Ectodermal cell (in vitro differentiated cells): Measurements from ENCODE around the gene NEDD4L.
A peak's percentile ranks its signal among the peaks of the same experiment; 100 is the strongest.

Source experiments
- H3K27ac ChIP-seq: 2 replicates; pipeline ENCODE4 v1.7.0; 2013; ENCODE audit warnings: mild to moderate bottlenecking, low read depth, low read length; ENCODE audit not compliant: insufficient read depth, poor library complexity, severe bottlenecking
- H3K27me3 ChIP-seq: 2 replicates; pipeline ENCODE4 v1.7.0; 2013; ENCODE audit warnings: mild to moderate bottlenecking, low read length; ENCODE audit not compliant: insufficient read depth, control insufficient read depth, poor library complexity, severe bottlenecking
- H3K36me3 ChIP-seq: one replicate; pipeline ENCODE4 v1.7.0; 2013; ENCODE audit warnings: low read length; ENCODE audit not compliant: control insufficient read depth, insufficient read depth
- H3K4me1 ChIP-seq: one replicate; pipeline ENCODE4 v1.7.0; 2013; ENCODE audit warnings: low read length; ENCODE audit not compliant: control insufficient read depth, insufficient read depth
- H3K4me3 ChIP-seq: 2 replicates; pipeline ENCODE4 v1.7.0; 2013; ENCODE audit warnings: low read depth, low read length, control low read depth; ENCODE audit not compliant: insufficient read depth
- H3K9me3 ChIP-seq: 2 replicates; pipeline ENCODE4 v1.7.0; 2013; ENCODE audit warnings: mild to moderate bottlenecking, low read length, moderate library complexity; ENCODE audit not compliant: control insufficient read depth
- WGBS, 2 experiments: methylation state at CpG; one replicate each; pipeline ENCODE4 v1.1.7; 2013; ENCODE audit warnings: missing lambda C conversion rate in 2 of 2; 5-methylcytosine and 5-hydroxymethylcytosine counted together

NEDD4L gene

DNA sequence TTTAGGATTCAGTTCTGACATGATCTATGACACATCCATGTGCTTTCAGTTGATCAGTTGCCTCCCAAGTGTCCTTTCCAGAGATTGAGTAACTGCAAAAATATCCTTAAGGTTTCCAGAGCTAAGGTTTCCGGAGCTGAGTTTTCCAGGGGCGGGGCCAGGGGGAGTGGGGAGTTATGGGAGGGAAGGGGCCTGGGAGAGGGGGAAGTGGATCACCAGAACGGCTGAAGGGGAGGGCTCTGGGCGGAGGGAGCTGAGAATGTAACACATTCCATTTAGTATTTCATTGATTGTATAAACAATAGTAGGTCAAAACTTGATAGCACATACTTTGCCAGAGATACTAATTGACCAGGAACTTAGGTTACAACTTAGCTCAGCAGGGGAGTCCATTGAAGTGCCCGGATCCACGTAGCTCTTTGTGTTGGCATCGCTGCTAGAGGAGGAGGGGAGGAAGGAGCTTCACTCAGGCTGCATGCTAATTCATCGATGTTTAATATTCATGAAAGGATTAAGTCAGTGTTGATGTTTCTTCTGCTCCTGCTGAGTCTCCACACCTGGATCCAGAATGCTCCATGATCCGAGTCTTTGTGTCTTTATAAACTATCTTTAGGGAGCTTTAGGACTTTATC is 295.1 kb downstream of the NEDD4L start:
- H3K36me3 ChIP-seq = no peaks in the 10 kb centered on the region
- H3K27me3 ChIP-seq = no peaks in the 10 kb centered on the region
- H3K27ac ChIP-seq = no peak overlapping the region
- 12 to 15% methylated on average over 7 to 9 of the region's 9 CpGs for WGBS, 2 experiments
- no peaks in the 10 kb centered on the region for H3K9me3 ChIP-seq
- peaks cover 35% of the 10 kb centered on the region for H3K4me1 ChIP-seq
- H3K4me3 ChIP-seq = no peak overlapping the region

DNA sequence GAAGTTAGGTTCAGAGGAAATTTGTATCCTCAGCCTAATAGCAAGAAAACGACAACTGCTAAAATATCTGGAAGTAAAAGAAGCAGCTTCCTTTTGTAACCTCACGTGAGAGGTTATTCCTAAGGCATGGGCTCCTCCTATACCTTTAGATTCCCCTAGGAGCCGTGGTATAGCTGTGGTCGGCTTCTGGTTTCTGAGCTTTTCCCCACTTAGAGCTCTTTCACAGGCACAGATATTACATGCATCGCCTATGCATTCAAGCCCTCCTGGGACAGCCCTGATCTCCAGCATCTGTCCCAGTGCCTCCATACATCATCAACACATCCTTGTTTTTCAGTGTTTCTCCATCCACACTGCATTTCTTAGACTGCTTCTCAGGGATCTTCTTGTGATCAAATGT is 295.9 kb downstream of the NEDD4L start:
- 86 to 87% methylated on average over 5 of the region's 5 CpGs for WGBS, 2 experiments
- Histone ChIP-seq H3K4me1 (peaks cover 41% of the 10 kb centered on the region), H3K27ac (no peak overlapping the region), H3K36me3 (no peaks in the 10 kb centered on the region), H3K27me3 (no peaks in the 10 kb centered on the region), H3K4me3 (no peak overlapping the region), H3K9me3 (no peaks in the 10 kb centered on the region)

DNA sequence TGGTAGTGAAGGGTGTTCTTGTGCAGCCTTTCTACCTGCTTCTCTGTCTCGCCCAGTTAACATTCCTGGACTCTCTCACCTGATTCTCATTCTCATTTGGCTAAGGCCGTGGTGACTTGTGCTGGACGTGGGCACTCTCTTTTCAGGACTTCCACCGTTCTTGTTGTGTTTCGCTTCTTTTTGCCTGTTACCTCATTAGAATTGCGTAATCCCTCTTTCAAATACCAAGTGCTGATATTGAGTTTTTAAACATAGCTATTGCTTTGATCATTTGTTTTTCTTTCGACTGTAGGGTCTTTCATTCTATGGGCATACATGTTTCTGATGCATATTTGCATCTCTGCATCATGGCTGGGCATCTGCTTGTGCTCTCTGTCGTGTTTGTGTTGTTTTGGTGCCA is 297.9 kb downstream of the NEDD4L start:
- peaks cover 36% of the 10 kb centered on the region for H3K4me1 ChIP-seq
- WGBS, 2 experiments = 89 to 93% methylated on average over 8 of the region's 8 CpGs
- no peaks in the 10 kb centered on the region for H3K36me3 ChIP-seq
- no peak overlapping the region for H3K4me3 ChIP-seq
- no peak overlapping the region for H3K27ac ChIP-seq
- no peaks in the 10 kb centered on the region for H3K27me3 ChIP-seq
- H3K9me3 ChIP-seq = no peaks in the 10 kb centered on the region

DNA sequence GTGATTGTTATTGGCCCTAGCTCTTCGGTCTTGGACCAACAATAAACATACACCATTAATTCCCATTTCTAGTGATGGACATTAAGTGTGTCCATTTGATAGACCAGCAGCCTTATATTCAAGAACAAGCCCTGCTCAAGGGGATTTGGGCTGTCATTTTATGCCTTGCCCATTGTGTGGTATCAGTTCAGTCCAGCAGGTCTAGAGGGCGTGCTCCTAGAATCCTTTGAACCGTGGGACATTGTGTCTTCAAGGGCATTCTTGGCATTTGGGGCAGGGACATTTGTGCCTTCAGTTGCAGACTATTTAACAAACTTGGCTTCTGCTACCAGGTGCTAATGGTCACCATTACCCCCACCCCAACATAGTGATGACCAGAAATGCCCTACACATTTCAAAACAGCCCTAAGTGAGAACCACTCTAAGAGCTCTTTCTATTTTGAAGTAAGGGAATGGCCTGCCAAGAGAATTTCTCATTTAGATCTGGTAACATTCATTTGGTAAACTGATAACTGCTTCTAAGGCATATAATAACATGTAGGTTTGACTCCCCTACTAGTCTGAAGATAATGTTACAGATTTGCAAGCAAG is 300.1 kb downstream of the NEDD4L start:
- Histone ChIP-seq H3K27me3 (no peaks in the 10 kb centered on the region), H3K27ac (peak overlapping the region; percentile 51), H3K4me1 (peaks cover 21% of the 10 kb centered on the region), H3K9me3 (no peaks in the 10 kb centered on the region), H3K4me3 (no peak overlapping the region), H3K36me3 (no peaks in the 10 kb centered on the region)
- WGBS, 2 experiments = 85 to 100% methylated on average over 2 to 3 of the region's 3 CpGs

DNA sequence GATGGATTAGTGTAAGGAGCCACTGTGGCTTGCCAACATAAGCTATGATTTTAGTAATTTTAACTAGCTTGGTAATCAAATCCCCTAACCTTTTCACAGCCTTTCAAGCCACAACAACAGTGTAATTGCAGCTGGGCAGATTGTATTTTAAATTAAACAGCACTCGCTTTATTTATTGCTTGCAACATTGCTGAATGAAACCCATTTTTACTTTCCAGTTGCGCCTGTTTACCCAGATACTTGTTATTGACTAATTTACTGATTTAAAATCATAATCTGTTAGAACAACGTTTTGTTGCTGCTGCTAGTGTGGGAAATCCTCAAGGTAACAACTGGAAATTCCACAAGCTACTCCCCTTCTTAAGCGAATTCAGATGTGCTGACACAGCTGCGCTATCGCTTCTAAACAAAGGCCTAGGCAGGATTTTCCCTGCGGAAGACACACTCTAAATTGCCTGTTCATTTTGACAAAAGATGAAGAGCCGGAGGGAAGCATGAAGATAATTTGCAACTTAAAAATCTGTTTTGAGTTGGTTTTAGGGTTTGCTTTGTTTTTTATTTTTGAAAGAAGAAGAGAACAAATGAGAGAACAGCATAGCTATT is 300.9 kb downstream of the NEDD4L start:
- no peak overlapping the region for H3K27ac ChIP-seq

DNA sequence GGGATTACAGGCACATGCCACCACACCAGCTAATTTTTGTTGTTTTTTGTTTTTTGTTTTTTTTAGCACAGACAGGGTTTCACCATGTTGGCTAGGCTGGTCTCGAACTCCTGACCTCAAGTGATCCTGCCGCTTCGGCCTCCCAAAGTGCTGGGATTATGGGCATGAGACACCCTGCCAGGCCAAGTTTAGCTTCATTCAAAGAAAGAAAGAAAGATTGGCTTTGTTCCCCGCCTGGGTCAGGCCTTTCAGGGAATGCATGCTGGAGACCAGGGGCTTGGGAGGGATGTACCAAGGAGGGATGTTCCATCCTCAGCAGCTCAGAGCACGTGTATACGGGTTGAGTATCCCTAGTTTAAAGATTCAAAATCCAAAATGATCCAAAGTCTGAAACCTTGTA is 301.8 kb downstream of the NEDD4L start:
- Histone ChIP-seq H3K27me3 (no peaks in the 10 kb centered on the region), H3K9me3 (no peaks in the 10 kb centered on the region), H3K27ac (no peak overlapping the region), H3K36me3 (no peaks in the 10 kb centered on the region), H3K4me1 (peaks cover 21% of the 10 kb centered on the region), H3K4me3 (no peak overlapping the region)
- 56 to 62% methylated on average over 6 of the region's 6 CpGs for WGBS, 2 experiments

More for the DNA sequence above, 300.9 kb downstream of the NEDD4L start:
- no peak overlapping the region for H3K4me3 ChIP-seq
- WGBS, 2 experiments = 39 to 45% methylated on average over 8 of the region's 8 CpGs
- no peaks in the 10 kb centered on the region for H3K27me3 ChIP-seq
- peaks cover 21% of the 10 kb centered on the region for H3K4me1 ChIP-seq
- no peaks in the 10 kb centered on the region for H3K9me3 ChIP-seq
- no peaks in the 10 kb centered on the region for H3K36me3 ChIP-seq

DNA sequence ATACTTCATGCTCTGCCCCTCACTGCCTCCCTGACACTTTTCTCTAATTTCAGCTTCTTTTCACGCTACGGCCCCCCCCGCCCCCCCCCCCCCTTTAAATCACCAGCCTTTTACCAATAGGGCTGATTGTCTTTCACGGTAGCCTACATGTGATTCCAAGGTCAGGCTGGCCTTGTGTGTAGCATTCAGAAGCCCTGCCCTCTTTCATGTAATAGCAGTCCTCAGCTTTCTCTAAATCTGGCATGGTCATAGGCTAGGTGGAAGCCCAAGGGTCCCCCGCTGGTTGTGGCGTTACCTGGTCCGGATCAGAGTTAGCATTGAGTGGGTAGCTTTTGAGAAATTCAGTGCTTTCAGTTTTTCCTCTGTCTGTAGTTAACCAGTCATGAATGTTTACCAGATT is 303.1 kb downstream of the NEDD4L start:
- Histone ChIP-seq H3K4me1 (peaks cover 17% of the 10 kb centered on the region), H3K27ac (no peak overlapping the region), H3K36me3 (no peaks in the 10 kb centered on the region), H3K27me3 (no peaks in the 10 kb centered on the region), H3K9me3 (no peaks in the 10 kb centered on the region), H3K4me3 (no peak overlapping the region)
- 87 to 91% methylated on average over 4 of the region's 7 CpGs for WGBS, 2 experiments

DNA sequence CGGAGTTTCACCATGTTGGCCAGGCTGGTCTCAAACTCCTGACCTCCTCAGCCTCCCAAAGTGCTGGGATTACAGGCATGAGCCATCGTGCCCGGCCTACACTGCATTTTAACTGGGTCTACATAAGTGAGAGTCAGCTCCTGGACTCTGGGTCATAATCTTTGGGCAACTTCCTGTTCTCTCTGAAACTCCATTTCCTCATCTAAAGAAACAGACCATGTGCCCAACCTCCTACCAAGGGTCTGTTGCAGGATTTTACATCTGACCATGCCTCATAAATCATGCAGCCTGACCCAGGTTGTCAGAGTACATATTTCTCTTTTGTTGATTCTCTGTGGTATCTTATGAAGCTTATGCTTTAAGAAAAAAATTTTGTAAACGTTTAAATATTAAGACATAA is 304.5 kb downstream of the NEDD4L start:
- H3K27ac ChIP-seq = no peak overlapping the region
- 85 to 94% methylated on average over 4 of the region's 4 CpGs for WGBS, 2 experiments

DNA sequence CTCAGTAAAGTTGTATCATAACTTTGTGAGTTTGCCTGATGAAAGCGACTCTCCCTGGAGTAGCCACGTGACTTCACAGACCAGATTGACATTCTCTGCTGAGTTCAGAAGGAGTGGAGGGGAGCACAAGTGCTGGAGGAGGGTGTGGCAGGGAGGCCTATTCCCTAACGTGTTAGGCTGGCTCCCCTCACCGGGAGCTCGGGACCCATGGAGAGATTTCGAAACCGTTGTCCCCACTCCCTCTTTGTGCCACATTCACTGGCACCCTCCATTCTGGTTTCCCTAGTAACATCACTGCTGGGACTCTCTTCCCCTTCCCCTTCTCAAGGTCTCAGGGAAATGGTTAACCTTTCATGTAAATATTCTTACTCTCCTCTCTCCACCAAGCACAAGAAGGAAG is 304.9 kb downstream of the NEDD4L start:
- H3K4me1 ChIP-seq = peaks cover 15% of the 10 kb centered on the region
- no peak overlapping the region for H3K27ac ChIP-seq
- no peak overlapping the region for H3K4me3 ChIP-seq
- no peaks in the 10 kb centered on the region for H3K27me3 ChIP-seq
- H3K9me3 ChIP-seq = no peaks in the 10 kb centered on the region
- 78 to 80% methylated on average over 7 of the region's 7 CpGs for whole genome bisulfite sequencing, 2 experiments
- no peaks in the 10 kb centered on the region for H3K36me3 ChIP-seq

More for the DNA sequence above, 304.5 kb downstream of the NEDD4L start:
- Histone ChIP-seq H3K4me1 (peaks cover 17% of the 10 kb centered on the region), H3K9me3 (no peaks in the 10 kb centered on the region), H3K4me3 (no peak overlapping the region), H3K27me3 (no peaks in the 10 kb centered on the region), H3K36me3 (no peaks in the 10 kb centered on the region)

DNA sequence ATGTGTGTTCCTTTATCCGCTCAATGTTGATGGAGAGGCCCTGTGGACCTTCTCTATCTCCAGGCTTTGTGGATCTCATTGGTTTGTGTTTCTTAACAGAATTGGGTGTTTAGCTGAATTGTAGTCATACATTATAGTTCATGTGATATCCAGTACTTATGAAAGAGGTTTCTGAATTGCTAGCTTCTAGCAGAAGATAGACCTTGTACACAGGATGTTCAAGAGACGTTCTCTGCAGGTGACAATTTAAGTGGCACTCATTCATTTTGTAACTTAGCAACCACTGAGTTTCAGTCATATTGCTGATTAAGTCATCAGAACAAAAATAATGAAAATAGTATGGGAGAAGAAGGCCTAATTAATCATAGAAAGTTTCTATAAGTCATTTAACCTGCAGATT is 305.6 kb downstream of the NEDD4L start:
- Histone ChIP-seq H3K4me1 (peaks cover 8% of the 10 kb centered on the region), H3K9me3 (no peaks in the 10 kb centered on the region), H3K4me3 (no peak overlapping the region), H3K27ac (no peak overlapping the region), H3K36me3 (no peaks in the 10 kb centered on the region), H3K27me3 (no peaks in the 10 kb centered on the region)
- WGBS, 2 experiments = 97 to 100% methylated on average over 2 of the region's 2 CpGs
